Right atrium auricular region (tissue), 2 donors: ENCODE data around the gene LCN12. TPM values are rescaled to one million over a fixed set of nuclear protein-coding genes. Genes with fewer than 3 reads are reported as not detected.

Source experiments
- DNase-seq: peaks from one replicate; pipeline ENCODE4 v3.0.0-alpha.2; 2019; ENCODE audit warnings: low spot score
- H3K27ac ChIP-seq, 2 donors: fragments of 200-600 bp; sonication (generic); 1 replicate in 1 of 2; 2 replicates in 1 of 2; pipeline ENCODE4 v1.5.1; 2016 to 2019
- H3K27me3 ChIP-seq, 2 donors: fragments of 200-600 bp; sonication (generic); one replicate each; pipeline versions ENCODE4 v1.5.1 to v1.6.0; 2017 to 2019
- H3K36me3 ChIP-seq: fragments of 200-600 bp; sonication (generic); one replicate; pipeline ENCODE4 v1.5.1; 2016
- H3K4me1 ChIP-seq, 2 donors: fragments of 200-600 bp; sonication (generic); one replicate each; pipeline versions ENCODE4 v1.5.1 to v1.6.0; 2017 to 2019
- H3K4me3 ChIP-seq, 2 donors: fragments of 200-600 bp; sonication (generic); 1 replicate in 1 of 2; 2 replicates in 1 of 2; pipeline ENCODE4 v1.5.1; 2017 to 2019; ENCODE audit warnings: mild to moderate bottlenecking in 1 of 2, moderate library complexity in 1 of 2
- H3K9me3 ChIP-seq, 2 donors: fragments of 200-600 bp; sonication (generic); one replicate each; pipeline ENCODE4 v1.5.1; 2019
- CTCF ChIP-seq, 2 donors: fragments of 200-600 bp; sonication (generic); IDR thresholded peaks; one replicate each; pipeline ENCODE4 v1.5.1; 2019; ENCODE audit warnings: antibody characterized with exemption in 2 of 2
- total RNA-seq, 2 donors: library from RNA; depleted of rRNA; stranded (reverse); fragments of >200 nt; gene quantifications; one replicate each; pipeline ENCODE4 v1.1.0, GENCODE V29; 2016

LCN12 gene
- total RNA-seq, 2 donors from 2014 or later = 10.8 to 11.3 TPM

GRCh38 chr9:136978073-136978864 lies 26.2 kb downstream of the LCN12 start:
- H3K27me3 ChIP-seq = no peaks in the 10 kb centered on the region
- H3K27ac ChIP-seq = peak overlapping the region; percentile 87 to 93
- H3K36me3 ChIP-seq = no peaks in the 10 kb centered on the region
- TF ChIP-seq CTCF (IDR thresholded peaks at IDR 0.05) = no peak
- H3K9me3 ChIP-seq = no peaks in the 10 kb centered on the region
- DNase-seq = no peak
- peaks cover 0 to 91% of the 10 kb centered on the region in 2 donors for H3K4me1 ChIP-seq
- peak overlapping the region; percentile 48 to 61 for H3K4me3 ChIP-seq

DNA sequence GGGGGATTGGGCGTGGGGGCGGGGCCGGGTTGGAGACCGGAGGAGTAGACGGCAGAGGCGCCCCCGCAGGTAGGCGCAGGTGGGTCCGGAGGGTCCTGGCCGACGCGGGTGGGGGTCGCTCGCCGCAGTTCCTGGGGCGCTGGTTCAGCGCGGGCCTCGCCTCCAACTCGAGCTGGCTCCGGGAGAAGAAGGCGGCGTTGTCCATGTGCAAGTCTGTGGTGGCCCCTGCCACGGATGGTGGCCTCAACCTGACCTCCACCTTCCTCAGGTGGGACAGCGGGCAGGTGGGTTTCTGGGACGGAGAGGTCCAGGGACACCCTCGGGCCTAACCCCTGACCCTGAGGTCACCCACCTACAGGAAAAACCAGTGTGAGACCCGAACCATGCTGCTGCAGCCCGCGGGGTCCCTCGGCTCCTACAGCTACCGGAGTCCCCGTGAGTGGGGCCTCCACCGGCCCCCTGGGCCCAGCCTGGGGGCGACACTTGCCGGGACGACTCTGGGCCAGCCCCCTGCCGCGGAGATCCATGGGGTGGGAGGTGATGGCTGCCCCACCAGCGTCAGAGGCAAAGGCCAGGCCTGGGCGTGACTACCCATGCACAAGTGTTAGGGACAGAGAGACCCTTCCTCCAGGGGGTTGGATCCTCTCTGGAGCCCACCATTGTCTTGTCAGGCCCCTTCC lies 26.9 kb downstream of the LCN12 start:
- TF ChIP-seq CTCF (IDR thresholded peaks at IDR 0.05) = no peak
- H3K36me3 ChIP-seq = no peaks in the 10 kb centered on the region
- no peaks in the 10 kb centered on the region for H3K27me3 ChIP-seq
- H3K4me3 ChIP-seq = no peak overlapping the region
- H3K4me1 ChIP-seq = peaks cover 0 to 95% of the 10 kb centered on the region in 2 donors
- H3K9me3 ChIP-seq = no peaks in the 10 kb centered on the region
- no peak for DNase-seq
- peak overlapping the region in 1 of 2 donors; percentile 77 for H3K27ac ChIP-seq

GRCh38 chr9:136979769-136980587 lies 27.9 kb downstream of the LCN12 start:
- no peaks in the 10 kb centered on the region for H3K9me3 ChIP-seq
- no peak overlapping the region for H3K4me3 ChIP-seq
- no peaks in the 10 kb centered on the region for H3K36me3 ChIP-seq
- peak overlapping the region in 1 of 2 donors; percentile 77 for H3K27ac ChIP-seq
- H3K4me1 ChIP-seq = peaks cover 0 to 93% of the 10 kb centered on the region in 2 donors
- no peak for DNase-seq
- TF ChIP-seq CTCF (IDR thresholded peaks at IDR 0.05) = no peak
- no peaks in the 10 kb centered on the region for H3K27me3 ChIP-seq

GRCh38 chr9:136980669-136981478 lies 28.8 kb downstream of the LCN12 start:
- Histone ChIP-seq H3K27me3 (no peaks in the 10 kb centered on the region), H3K9me3 (no peaks in the 10 kb centered on the region), H3K27ac (peak overlapping the region; percentile 77 to 81), H3K36me3 (no peaks in the 10 kb centered on the region), H3K4me1 (peaks cover 0 to 93% of the 10 kb centered on the region in 2 donors), H3K4me3 (no peak overlapping the region)
- TF ChIP-seq CTCF (IDR thresholded peaks at IDR 0.05) = no peak
- DNase-seq = no peak

DNA sequence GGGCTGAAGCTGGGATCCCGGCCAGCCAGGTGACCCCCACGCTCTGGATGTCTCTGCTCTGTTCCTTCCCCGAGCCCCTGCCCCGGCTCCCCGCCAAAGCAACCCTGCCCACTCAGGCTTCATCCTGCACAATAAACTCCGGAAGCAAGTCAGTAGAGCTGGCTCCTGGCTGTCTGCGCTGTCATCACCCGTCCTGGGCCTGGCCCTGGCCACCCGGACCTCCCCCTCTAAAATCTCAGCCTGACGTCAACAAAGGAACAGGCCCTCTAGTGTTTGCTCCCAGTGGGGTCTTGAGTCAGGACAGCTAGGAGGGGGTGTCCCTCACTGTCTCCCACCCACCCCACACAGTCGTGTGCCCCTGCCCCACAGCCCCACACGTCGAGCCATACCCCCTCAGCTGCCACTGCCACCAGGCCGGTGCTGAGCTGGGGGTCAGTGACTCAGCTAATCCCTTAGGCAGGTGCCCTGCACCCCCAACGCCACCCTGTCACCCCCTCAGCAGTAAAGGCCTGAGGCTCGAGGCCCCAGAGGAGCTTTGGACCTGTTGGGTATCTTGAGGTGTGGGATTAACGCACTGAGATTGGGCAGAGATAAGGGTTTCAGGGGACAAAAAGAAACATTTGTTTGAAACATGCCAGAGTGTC lies 29.6 kb downstream of the LCN12 start:
- peak in 1 of 2 donors; percentile 11 for TF ChIP-seq CTCF (IDR thresholded peaks at IDR 0.05)
- Histone ChIP-seq H3K36me3 (no peaks in the 10 kb centered on the region), H3K27me3 (no peaks in the 10 kb centered on the region), H3K9me3 (no peaks in the 10 kb centered on the region), H3K27ac (peak overlapping the region; percentile 77 to 81), H3K4me3 (no peak overlapping the region), H3K4me1 (peaks cover 0 to 87% of the 10 kb centered on the region in 2 donors)
- no peak for DNase-seq
